ENCODE measurements around the gene PCSK5.

Gene PCSK5

DNA sequence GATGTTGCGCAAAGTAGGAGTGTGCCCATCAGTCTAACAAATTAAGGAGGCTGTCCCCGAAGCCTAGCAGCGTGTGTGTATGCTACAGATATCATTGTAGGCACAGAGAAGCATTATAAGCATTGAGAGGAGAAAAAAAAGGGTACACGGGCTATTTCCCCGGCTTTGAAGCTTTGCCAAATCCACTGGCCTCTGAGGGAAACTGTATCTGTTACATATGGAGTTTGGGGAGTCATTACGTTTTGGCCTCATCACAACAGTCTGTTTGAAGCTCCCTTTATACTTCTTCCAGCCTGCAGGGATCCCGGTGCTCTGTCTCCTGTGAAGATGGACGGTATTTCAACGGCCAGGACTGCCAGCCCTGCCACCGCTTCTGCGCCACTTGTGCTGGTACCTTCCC lies 297.8 kb downstream of the PCSK5 start:
- no peak for TF ChIP-seq CTCF (IDR thresholded peaks at IDR 0.05; ENCODE audit: insufficient read depth, low read length, poor library complexity, severe bottlenecking)
- no peaks in the 10 kb centered on the region for H3K27me3 ChIP-seq (replicated peaks; ENCODE audit: control insufficient read depth, insufficient read depth, low read length)
- DNase-seq (ENCODE audit: extremely low read depth, insufficient read length) = no peak
- no peak overlapping the region for H3K4me3 ChIP-seq (replicated peaks; ENCODE audit: low read depth, low read length)
- H3K36me3 ChIP-seq (ENCODE audit: control insufficient read depth, insufficient read depth, low read length) = no peaks in the 10 kb centered on the region

- no peaks in the 10 kb centered on the region for H3K27me3 ChIP-seq (replicated peaks; ENCODE audit: control insufficient read depth, insufficient read depth, low read length)
- H3K4me3 ChIP-seq (replicated peaks; ENCODE audit: low read depth, low read length) = no peak overlapping the region
- no peak for TF ChIP-seq CTCF (IDR thresholded peaks at IDR 0.05; ENCODE audit: insufficient read depth, low read length, poor library complexity, severe bottlenecking)
- DNase-seq (ENCODE audit: extremely low read depth, insufficient read length) = no peak
- no peaks in the 10 kb centered on the region for H3K36me3 ChIP-seq (ENCODE audit: control insufficient read depth, insufficient read depth, low read length)
Observed at GRCh38 chr9:76188905-76189304, 298.4 kb downstream of the PCSK5 start.

- no peaks in the 10 kb centered on the region for H3K36me3 ChIP-seq (ENCODE audit: control insufficient read depth, insufficient read depth, low read length)
- TF ChIP-seq CTCF (IDR thresholded peaks at IDR 0.05; ENCODE audit: insufficient read depth, low read length, poor library complexity, severe bottlenecking) = no peak
- no peak for DNase-seq (ENCODE audit: extremely low read depth, insufficient read length)
- H3K4me3 ChIP-seq (replicated peaks; ENCODE audit: low read depth, low read length) = no peak overlapping the region
- no peaks in the 10 kb centered on the region for H3K27me3 ChIP-seq (replicated peaks; ENCODE audit: control insufficient read depth, insufficient read depth, low read length)
Observed at GRCh38 chr9:76191493-76191892, 301.0 kb downstream of the PCSK5 start.

- DNase-seq (ENCODE audit: extremely low read depth, insufficient read length) = no peak
- no peak overlapping the region for H3K4me3 ChIP-seq (replicated peaks; ENCODE audit: low read depth, low read length)
- no peak for TF ChIP-seq CTCF (IDR thresholded peaks at IDR 0.05; ENCODE audit: insufficient read depth, low read length, poor library complexity, severe bottlenecking)
- no peaks in the 10 kb centered on the region for H3K27me3 ChIP-seq (replicated peaks; ENCODE audit: control insufficient read depth, insufficient read depth, low read length)
- no peaks in the 10 kb centered on the region for H3K36me3 ChIP-seq (ENCODE audit: control insufficient read depth, insufficient read depth, low read length)
Observed at GRCh38 chr9:76192013-76192412, 301.5 kb downstream of the PCSK5 start.

DNA sequence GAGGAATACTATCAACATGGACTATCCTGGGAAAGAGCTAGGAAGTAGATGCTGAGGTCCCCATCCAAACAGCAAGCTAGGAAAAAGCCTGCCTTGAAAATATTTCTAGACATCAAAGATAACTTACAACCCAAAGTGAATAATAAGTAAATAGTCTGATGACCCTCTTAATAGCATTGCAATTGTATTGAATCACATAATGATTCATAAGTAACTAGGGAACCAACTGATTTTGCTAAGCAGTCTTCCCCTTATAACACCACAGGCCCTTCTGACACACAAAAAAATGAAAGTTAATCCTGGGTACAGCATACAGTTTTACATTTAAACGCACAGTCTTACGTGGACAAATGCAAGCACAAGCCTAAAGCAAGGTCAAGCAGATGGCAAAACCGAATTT lies 304.4 kb downstream of the PCSK5 start:
- H3K36me3 ChIP-seq (ENCODE audit: control insufficient read depth, insufficient read depth, low read length) = no peaks in the 10 kb centered on the region
- no peak for DNase-seq (ENCODE audit: extremely low read depth, insufficient read length)
- H3K4me3 ChIP-seq (replicated peaks; ENCODE audit: low read depth, low read length) = no peak overlapping the region
- H3K27me3 ChIP-seq (replicated peaks; ENCODE audit: control insufficient read depth, insufficient read depth, low read length) = no peaks in the 10 kb centered on the region; the same call in 1 of the 2 replicates
- TF ChIP-seq CTCF (IDR thresholded peaks at IDR 0.05; ENCODE audit: insufficient read depth, low read length, poor library complexity, severe bottlenecking) = no peak

DNA sequence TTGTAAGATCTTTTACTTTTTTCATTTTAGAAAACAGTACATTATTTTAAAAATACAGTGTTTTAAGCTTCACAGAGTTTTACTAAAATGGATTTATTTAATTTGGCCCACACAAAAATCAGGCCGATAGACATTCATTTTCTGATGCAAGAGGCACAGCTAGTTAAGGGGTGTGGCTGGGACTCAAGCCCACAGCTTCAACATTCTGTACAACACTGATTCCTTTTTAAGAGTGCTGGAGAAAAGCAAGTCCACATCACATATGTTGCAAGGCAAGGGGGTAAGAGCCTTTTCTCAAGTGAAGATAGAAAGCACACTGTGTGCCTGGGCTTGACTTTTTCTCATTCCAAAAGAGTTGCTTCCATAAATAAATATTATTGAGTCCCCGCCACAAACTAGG lies 307.9 kb downstream of the PCSK5 start:
- no peak for TF ChIP-seq CTCF (IDR thresholded peaks at IDR 0.05; ENCODE audit: insufficient read depth, low read length, poor library complexity, severe bottlenecking)
- no peaks in the 10 kb centered on the region; the same call in 1 of the 2 replicates for H3K27me3 ChIP-seq (replicated peaks; ENCODE audit: control insufficient read depth, insufficient read depth, low read length)
- no peak for DNase-seq (ENCODE audit: extremely low read depth, insufficient read length)
- no peaks in the 10 kb centered on the region for H3K36me3 ChIP-seq (ENCODE audit: control insufficient read depth, insufficient read depth, low read length)
- no peak overlapping the region for H3K4me3 ChIP-seq (replicated peaks; ENCODE audit: low read depth, low read length)

All from GM06990 (cell line).